NCI-H1694 treated with DMSO at 0.1 percent for 48 hours (cell line): Measurements from ENCODE around the gene ONECUT3.
A peak's percentile ranks its signal among the peaks of the same experiment; 100 is the strongest.

Source experiments
- DNase-seq: peaks from one replicate; lab custom pipeline; 2025; lab: John Stamatoyannopoulos, UW

The ONECUT3 gene

GRCh38 chr19:1814833-1815604 is 61.7 kb downstream of the ONECUT3 start:
- no peak for DNase-seq

- DNase-seq: no peak
Measured at GRCh38 chr19:1815605-1816529, 62.6 kb downstream of the ONECUT3 start.

DNA sequence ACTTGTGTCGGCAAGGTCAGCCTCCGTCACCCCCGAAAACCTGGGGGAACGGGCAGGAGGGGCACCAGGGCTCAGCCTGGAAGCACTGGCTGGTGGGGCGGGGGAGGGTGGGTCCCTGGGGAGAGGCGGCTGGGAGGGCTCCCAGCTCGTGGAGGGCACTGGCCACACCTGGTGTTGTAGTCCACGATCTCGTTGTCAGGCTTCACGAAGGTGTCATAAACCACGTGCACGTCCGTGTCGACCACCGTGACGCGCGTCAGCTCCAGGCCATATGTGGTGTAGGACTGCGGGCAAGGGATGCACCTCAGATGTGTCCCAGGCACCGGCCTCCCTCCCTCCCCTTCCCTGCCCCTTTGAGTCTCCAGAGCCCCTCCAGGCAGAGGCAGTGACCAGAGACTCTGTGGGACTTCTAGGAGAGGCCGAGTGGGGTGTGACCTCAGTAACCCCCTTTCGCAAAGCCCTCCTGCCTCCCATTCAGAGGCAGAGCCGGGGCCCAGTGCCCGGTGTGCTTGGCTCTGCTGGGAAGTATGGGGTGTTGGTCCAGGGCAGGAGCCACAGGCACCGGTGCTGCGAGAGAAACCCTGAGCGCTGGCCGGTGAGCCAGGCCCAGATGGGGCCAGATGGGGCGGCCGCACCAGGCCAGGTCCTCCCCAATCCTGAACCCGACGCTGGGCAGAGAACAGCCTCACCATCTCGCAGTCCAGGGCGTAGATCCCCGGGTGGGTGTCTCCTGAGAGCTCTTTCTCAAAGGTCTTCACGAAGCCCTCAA is 63.4 kb downstream of the ONECUT3 start:
- DNase-seq: no peak

DNA sequence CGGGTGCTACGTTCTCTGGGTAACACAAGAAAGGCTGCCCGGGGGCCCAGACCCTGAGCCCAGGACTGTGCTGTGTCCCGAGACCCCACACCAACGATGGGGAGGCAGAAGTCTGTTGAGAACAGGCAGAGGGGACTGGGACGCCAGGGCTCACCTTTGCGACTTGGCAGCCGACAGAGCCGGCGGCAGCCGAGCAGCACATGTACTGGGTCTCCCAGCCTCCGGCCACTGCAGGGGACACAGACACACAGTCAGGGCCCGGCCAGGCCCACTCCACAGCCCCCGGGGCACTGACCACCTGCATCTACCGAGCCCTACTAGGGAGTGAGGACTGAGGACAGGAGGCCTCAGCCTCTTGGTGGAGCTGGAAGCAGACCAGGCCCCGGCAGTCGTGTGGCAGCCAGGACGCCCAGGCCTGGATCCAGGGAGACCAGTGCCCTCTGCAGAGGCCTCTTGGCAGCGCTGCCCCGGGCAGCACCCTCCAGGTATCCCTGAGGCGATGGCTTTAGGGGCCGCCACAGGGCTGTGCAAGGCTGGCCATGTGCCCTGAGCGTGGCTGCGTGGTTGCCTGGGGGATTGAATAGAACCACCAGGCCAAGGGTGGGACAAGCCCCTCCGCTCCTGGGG is 64.4 kb downstream of the ONECUT3 start:
- DNase-seq: no peak

- no peak for DNase-seq
Measured at GRCh38 chr19:1818549-1819195, 65.4 kb downstream of the ONECUT3 start.

DNA sequence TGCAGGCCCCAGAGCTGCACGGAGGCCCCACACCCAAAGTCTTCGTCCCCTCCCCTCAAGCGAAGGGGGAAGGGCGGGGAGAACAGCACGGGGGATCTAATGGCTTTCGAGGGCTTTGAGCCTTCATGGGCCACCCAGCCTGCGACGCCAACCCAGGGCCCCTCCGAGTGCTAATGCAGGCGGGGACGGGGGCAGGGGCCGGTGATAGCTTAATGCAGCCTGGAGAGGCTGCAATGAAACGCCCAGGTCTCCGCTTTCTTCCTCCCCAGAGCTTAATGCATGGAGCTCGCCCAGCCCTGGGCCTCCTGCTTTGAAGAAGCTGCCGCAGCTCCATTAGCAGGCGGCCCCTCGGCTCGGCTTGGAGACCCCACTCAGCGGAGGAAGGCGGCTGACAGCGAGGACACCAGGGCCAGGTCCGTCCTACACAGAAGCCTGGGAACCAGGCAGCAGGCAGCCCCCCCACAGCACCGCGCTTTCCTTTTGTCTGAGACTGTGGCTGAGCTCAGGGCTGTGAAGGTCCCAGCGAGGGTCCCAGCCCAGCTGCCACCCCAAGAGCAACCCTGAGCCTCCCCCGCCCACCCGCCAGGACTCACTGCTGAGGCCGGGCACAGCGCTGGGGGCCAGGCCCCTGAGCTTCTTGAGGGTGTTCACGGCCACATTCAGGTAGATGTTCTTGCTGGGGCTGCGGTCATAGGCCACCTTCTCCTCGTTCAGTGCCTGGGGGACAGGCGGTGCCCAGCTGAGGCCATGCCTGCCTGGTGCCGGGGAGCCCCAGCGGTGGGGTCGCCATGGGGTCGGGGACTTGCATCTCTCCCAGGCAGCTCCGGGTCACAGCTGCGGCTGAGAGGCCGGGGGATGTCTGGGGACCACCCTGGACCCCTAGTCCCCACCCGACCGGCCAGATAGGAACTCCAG is 66.3 kb downstream of the ONECUT3 start:
- DNase-seq: no peak

GRCh38 chr19:1822210-1822609 is 68.9 kb downstream of the ONECUT3 start:
- peak; percentile 69 for DNase-seq

- DNase-seq: no peak
Measured at GRCh38 chr19:1823020-1823419, 69.7 kb downstream of the ONECUT3 start.

DNA sequence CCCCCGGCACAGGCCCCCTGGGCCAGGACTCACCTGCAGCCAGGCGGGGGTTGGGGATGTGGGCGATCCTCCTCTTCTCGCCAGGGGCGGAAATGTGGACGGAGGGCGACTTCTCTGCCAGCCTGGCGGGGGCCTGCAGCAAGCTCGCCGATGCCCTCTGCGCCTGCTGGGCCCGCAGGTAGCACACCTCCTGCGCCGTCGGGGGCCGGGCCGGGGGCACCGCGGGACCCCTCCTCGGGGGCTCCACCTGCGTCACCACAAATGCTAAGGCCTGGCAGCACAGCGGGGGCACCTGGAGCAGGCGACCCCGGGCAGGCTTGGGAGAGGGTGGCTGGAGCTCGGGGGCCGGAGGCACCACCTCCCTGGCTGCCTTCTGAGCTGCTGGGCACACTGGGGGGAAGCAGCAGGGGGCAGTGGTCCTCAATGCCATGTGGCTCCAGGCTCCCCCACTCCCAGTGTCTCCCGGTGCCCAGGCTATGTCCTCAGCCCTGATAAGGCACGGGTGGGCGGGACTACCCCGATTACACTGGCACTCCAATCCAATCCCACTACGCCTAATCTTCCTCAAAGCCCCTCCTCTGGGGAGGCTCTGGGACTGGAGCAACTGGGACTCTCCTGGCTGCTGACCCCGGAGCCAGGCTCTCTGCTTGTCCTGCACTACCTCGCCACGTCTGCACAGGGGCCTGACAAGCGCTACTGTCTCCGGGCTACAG is 70.4 kb downstream of the ONECUT3 start:
- no peak for DNase-seq

DNA sequence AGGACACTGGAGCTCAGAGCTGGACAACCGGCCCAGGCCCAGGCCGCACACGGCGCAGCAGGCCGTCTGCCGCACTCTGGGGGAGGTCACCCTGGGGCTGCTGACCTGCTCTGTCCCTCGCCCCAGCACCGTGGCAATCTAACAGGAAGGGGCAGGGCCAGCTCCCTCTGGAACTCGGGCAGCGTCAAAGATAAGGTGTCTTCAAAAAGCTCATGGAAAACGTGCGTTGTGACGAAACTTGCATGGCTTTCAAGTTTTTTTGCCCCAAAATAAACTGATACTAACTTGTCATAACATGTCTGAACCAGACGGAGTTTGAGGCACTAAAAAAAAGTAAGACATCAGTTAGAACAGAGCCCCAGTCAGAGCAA is 70.9 kb downstream of the ONECUT3 start:
- DNase-seq: no peak

DNA sequence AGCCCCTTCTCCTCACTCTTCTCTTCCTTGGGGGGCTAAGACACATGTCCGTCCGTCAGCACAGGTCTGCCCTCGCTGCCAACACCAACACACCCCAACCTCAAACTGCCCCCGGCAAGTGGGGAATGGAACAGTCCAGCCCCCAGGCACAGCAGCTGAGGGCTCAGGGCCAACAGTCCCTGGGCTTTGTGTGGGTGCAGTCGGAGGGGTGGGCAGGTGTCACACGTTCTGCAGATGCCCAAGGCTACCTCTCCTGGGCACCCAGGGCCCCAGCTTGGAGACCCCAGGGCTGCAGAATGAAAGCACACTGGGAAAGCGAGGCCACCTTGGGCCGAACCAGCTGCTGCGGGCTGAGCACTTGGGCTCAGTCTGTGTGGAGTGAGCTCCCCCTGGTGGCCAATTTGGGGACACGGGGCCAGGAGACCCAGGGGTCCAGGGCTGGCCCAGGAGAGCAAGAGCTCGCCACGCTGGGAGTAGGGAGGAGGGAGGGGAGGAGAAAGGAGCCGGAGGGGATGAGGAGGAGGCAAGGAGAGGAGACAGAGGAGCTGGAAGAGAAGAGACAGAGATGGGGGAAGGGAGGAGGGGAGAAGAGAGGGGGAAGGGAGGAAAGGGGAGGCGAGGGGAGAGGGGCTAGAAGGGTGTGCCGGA is 72.7 kb downstream of the ONECUT3 start:
- DNase-seq: peak; percentile 11

DNA sequence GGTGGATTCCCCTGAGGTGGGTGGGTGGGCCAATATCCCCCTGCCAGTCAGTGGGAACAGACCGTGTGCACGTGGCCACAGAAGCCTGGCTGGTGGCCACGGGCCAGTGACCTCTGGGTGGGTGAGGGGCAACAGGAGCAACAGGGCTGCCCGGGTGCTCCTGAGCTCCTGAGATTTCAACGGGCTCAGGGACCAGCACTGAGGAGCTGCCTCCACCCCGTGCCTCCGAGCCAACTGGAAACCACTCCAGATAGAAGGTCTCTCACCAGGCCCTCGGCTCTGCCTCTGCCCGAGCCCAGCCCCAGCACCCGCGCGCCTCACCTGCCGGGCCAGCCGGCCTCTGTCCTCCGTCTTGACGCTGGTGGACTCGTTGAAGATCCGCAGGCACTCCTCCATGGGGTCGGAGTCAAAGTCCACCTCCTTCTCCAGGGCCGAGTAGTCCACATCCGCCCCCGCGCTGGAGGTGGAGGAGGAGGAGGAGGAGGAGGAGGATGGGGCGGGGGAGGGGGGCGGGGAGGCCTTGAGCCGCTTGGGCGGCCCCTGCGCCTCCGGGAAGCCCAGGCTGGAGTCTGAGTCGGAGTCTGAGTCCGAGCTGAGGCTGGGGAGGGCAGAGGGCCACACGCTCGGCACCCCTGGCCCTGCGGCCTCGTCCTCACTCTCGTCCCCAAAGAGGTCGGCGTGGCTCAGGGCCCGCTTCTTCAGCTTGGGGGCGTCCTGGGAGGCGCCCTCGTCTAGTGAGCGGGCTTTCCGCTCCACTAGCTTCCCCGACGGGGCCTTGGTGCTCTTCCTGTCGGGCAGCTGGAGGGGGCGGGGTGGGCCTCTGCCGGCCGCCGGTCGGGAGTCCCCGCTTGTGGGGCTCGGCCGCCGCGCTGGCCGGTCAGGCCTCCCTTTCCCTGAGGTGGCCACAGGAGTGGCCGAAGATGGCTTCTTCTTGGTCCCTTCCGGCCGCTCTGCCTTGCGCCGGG is 73.5 kb downstream of the ONECUT3 start:
- no peak for DNase-seq

DNA sequence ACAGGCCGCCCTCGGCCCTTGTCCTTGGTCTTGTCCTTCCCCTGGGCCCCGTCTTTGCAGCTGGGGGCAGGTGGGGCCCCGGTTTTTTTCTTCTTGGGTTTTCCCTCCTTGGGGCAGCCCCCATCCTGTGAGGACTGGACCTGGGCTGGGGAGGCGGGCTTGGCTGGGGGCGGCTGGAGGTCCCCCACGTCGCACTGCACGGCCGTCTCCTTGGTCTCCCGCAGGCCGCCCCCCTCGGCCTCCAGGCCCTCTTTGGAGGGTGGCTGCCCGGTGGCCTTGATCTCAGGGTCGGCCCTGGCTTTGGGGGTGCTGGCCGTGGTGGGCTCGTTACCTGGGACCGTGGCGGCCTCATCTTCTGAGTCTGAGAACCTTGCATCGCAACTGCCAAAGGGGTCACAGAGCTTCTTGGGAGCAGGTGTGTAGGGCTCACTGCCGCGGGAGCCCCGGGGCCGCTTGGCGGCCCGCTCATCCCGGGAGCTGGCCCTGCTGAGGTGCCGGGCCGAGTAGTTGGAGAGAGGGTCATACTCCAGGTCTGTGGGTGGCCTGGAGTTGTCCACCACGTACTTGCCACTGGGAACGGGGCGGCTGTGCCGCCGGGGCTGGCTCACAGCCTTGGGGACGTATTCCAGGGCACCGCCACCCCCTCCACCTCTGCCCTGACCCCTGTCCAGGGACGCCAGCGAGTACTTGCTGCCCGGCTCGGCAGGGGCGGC is 74.4 kb downstream of the ONECUT3 start:
- DNase-seq: no peak

- no peak for DNase-seq
Measured at GRCh38 chr19:1828279-1829238, 75.3 kb downstream of the ONECUT3 start.

DNA sequence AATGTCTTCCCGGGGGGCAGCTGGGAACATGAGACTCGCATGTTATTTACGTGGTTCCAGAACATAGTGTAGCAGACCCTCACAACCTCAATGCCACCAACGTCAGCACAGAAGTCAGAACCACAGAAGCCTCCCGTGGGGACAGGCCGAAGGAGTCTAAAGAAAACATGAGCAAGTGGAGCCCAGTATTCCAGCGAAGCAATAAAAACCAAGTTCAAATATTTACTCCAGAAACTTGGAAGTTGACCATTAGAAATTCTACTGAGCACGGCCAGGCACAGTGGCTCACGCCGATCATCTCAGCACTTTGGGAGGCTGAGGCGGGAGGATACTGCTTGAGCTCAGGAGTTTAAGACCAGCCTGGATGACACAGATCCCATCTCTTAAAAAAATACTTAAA is 76.7 kb downstream of the ONECUT3 start:
- no peak for DNase-seq

GRCh38 chr19:1830568-1830967 is 77.3 kb downstream of the ONECUT3 start:
- no peak for DNase-seq
